RWPE2 (cell line): ENCODE data around the gene GRID2.

Experiments
- ATAC-seq: fragments of 200-7000 bp; cut with Tn5 transposase; 3 replicates; pipeline ENCODE4 v1.9.1; 2021; ENCODE audit warnings: low read depth
- DNase-seq: peaks from one replicate; pipeline ENCODE4 v3.0.0-alpha.2; 2020; ENCODE audit warnings: low spot score
- H3K27ac ChIP-seq: fragments of 450-650 bp; 2 replicates; pipeline ENCODE4 v1.5.1; 2017; ENCODE audit warnings: mild to moderate bottlenecking; ENCODE audit not compliant: poor library complexity, severe bottlenecking
- H3K27me3 ChIP-seq: fragments of 250-450 bp; sonication (Bioruptor Pico); 2 replicates; pipeline ENCODE4 v1.5.1; 2021; ENCODE audit warnings: mild to moderate bottlenecking, moderate library complexity; ENCODE audit not compliant: insufficient read depth, poor library complexity, severe bottlenecking
- H3K36me3 ChIP-seq: fragments of 250-450 bp; sonication (Bioruptor Pico); 2 replicates; pipeline ENCODE4 v1.5.1; 2020; ENCODE audit warnings: low read depth, mild to moderate bottlenecking, moderate library complexity
- H3K4me1 ChIP-seq: fragments of 250-450 bp; sonication (Bioruptor Pico); 2 replicates; pipeline ENCODE4 v1.5.1; 2021; ENCODE audit warnings: mild to moderate bottlenecking, moderate library complexity; ENCODE audit not compliant: insufficient read depth, poor library complexity, severe bottlenecking
- H3K4me3 ChIP-seq: fragments of 250-450 bp; sonication (Bioruptor Pico); 2 replicates; pipeline ENCODE4 v1.5.1; 2021; ENCODE audit warnings: mild to moderate bottlenecking, moderate library complexity; ENCODE audit not compliant: severe bottlenecking
- H3K9me3 ChIP-seq: fragments of 250-450 bp; sonication (Bioruptor Pico); 2 replicates; pipeline ENCODE4 v1.5.1; 2021; ENCODE audit warnings: mild to moderate bottlenecking, moderate library complexity; ENCODE audit not compliant: severe bottlenecking
- CTCF ChIP-seq: fragments of 450-650 bp; IDR thresholded peaks from one replicate; pipeline ENCODE4 v1.5.1; 2017; ENCODE audit warnings: mild to moderate bottlenecking, moderate library complexity; ENCODE audit not compliant: poor library complexity, severe bottlenecking

GRID2 gene

GRCh38 chr4:93740890-93741289 lies 1437.1 kb downstream of the GRID2 start:
- DNase-seq: no peak
- H3K27me3 ChIP-seq: no peaks in the 10 kb centered on the region
- H3K4me3 ChIP-seq: no peak overlapping the region
- no peaks in the 10 kb centered on the region for H3K36me3 ChIP-seq
- H3K27ac ChIP-seq: no peak overlapping the region
- ATAC-seq: no peak
- H3K4me1 ChIP-seq: no peaks in the 10 kb centered on the region
- no peaks in the 10 kb centered on the region for H3K9me3 ChIP-seq
- no peak for TF ChIP-seq CTCF

- ATAC-seq: no peak
These were observed 1439.3 kb downstream of the GRID2 start for GRCh38 chr4:93743022-93743421.

GRCh38 chr4:93743635-93744034 lies 1439.9 kb downstream of the GRID2 start:
- Histone ChIP-seq H3K4me3 (no peak overlapping the region), H3K36me3 (no peaks in the 10 kb centered on the region), H3K4me1 (no peaks in the 10 kb centered on the region), H3K27me3 (no peaks in the 10 kb centered on the region), H3K9me3 (no peaks in the 10 kb centered on the region), H3K27ac (no peak overlapping the region)
- DNase-seq (no peak), ATAC-seq (no peak)
- no peak for TF ChIP-seq CTCF

More at GRCh38 chr4:93743022-93743421, 1439.3 kb downstream of the GRID2 start:
- no peak for DNase-seq
- H3K4me3 ChIP-seq: no peak overlapping the region
- no peaks in the 10 kb centered on the region for H3K4me1 ChIP-seq
- no peak for TF ChIP-seq CTCF
- no peak overlapping the region for H3K27ac ChIP-seq
- no peaks in the 10 kb centered on the region for H3K36me3 ChIP-seq
- no peaks in the 10 kb centered on the region for H3K9me3 ChIP-seq
- H3K27me3 ChIP-seq: no peaks in the 10 kb centered on the region

- Histone ChIP-seq H3K36me3 (no peaks in the 10 kb centered on the region), H3K27ac (no peak overlapping the region), H3K27me3 (no peaks in the 10 kb centered on the region), H3K4me1 (no peaks in the 10 kb centered on the region), H3K4me3 (no peak overlapping the region), H3K9me3 (no peaks in the 10 kb centered on the region)
- DNase-seq: no peak
- no peak for TF ChIP-seq CTCF
- no peak for ATAC-seq
These were observed 1441.2 kb downstream of the GRID2 start for GRCh38 chr4:93744961-93745360.

- no peak for DNase-seq
- Histone ChIP-seq H3K27me3 (no peaks in the 10 kb centered on the region), H3K4me1 (no peaks in the 10 kb centered on the region), H3K4me3 (no peak overlapping the region), H3K9me3 (no peaks in the 10 kb centered on the region), H3K27ac (no peak overlapping the region), H3K36me3 (no peaks in the 10 kb centered on the region)
- no peak for TF ChIP-seq CTCF
- ATAC-seq: no peak
These were observed 1442.3 kb downstream of the GRID2 start for GRCh38 chr4:93746031-93746430.
